Bone marrow (tissue), 2 donors: ENCODE data around the gene CDV3.

Experiments
- DNase-seq, 2 donors: peaks; one replicate each; lab custom pipeline; 2025; lab: John Stamatoyannopoulos, UW

Gene CDV3

DNA sequence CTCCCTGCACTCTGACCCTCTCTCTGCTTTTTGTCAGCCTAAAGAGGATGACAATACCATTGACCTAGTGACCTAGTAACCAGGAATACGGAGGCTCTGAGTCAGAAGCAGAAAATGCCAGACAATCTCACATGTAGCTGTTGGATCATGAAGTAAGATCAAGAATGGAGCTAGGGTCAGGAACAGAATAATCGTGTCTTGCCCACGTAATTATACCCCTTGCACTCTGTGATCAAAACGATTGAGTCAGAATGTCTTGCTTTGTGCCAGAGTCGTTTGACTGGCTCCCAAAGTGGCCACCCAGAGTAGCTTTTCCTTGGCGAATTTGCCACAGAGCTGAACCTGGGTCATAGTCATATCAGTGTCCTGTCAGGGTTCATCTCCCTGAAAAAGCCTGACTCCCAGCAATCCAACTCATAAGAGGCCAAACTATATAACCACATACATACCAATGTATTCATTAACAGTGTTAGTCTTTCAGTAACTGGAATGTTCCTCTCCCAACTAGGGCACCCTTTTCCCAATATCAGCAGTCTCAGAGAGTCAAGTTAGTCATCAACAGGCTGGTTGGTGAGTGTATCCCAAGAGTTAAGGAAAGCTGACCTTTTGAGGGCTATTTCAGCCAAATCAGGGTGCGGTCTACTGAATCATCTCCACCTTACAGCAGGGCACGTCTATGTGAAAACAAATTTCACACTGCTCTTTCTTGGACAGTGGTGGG, 5.0 kb upstream of the CDV3 start:
- no peak for DNase-seq

GRCh38 chr3:133570139-133570936, 3.1 kb upstream of the CDV3 start:
- DNase-seq, result no peak

DNA sequence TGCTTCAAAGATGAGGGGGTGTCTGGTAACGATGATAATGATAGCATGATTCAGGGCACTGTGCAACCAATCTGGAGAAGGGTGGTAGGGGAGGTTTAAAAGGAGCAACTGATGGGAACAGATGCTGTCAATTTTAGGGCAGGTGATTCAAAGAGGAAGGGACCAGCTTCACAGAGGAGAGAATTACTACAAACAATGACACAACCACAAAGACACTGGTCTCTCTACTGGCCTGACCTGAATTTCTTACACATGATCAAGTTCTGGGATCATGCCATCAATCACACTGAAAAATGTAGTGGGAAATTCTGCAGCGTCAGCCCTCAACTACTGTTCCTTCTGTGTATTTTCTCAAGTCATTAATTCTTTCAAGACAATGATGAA, 2.6 kb upstream of the CDV3 start:
- DNase-seq, result no peak

GRCh38 chr3:133572158-133573053, 1.1 kb upstream of the CDV3 start:
- no peak for DNase-seq

DNA sequence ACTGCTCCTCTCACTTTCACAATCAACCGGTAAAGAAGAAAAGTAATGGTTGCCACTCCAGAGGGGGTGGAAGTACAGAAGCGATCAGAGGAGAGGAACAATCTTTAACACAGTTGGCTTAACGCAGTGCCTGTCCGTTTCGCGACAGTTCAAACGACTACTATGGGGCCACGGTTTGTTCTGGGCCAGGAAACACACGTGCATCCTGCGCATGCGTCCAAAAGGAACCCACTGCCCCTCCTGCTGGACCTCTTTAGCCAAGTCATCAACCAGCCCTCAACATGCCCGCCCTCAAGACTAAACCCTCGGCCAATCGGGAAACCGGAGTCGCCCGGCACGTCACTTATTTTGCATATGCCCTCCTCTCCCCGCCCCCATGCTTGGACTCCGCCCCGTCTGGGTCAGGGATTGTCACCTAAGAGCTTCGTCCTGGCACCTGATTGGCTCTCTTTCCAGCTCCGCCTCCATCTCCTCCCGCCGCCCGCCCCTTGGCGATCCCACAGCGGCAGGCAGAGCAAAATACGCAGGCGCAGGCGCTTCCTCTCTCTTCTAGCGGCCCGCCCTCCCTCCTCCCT, 345 bp upstream of the CDV3 start:
- DNase-seq, result no peak

- no peak for DNase-seq
Measured at GRCh38 chr3:133574260-133574881, 885 bp downstream of the CDV3 start.

DNA sequence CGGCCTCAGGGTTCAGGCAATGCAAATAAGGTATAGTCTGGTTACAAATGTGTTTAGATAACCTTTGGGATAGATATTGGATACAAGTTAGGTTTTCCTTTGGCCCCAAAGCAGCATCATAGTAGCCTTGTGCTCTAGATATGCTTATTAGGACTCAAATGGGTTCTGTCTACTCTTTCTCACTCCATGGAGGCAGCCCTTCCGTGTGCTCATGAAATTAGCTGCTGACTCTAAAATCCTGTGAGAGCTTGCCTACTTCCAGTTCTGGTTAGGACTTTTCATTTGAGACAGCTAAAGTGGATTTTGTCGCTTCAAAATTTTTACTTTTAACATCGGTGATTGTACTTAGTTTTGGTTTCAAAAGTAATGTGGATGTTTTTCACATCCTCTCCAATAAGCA, 1.6 kb downstream of the CDV3 start:
- no peak for DNase-seq

DNA sequence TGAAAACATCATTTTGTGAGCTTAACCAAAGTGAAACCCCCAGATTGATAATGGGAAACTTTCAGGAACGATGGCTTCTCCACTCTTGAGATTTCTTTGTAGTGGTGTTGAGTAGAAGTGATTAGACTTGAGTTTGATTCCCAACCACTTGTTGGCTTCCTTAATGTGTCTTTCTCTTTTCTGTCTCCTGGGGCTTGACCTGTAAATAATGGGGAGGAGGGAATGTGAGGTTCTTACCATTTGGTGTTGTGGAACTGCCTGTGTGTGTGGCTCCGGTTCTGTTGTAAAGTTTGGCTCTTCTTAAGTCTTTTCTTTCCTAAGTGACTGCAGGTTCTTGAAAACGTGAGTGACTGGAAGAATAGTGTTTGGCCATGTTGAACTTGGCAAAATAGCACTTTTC, 2.7 kb downstream of the CDV3 start:
- no peak for DNase-seq

DNA sequence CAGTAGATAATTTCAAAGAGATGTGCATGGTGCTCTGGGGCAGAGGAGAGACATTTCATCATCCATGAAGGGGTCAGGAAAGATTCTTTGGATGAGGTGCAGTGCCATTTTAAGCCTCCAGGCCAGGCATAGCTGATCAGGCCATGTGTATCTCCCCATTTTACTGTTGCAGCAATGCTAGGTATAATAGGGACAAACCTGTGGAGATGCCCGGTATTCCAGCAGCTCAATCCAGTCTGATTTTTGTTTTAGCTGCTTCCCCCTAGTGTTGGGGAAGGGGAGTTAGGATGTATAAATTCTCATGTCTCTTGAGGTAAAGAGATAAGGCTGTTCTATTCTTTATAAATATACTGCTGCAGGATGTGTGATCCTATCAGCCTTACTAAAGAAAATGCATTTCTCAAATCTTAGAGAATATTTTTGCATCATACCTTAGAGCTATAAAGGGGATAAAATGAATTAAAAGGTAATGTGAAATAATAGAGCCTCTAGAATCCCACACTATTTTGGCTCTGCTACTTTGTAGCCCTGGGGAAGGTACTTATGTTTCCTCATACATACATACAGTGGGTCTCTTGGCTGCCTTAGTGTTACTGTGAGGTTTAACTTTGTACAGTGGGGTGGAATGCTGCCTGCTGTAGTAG, 5.2 kb downstream of the CDV3 start:
- no peak for DNase-seq

- no peak for DNase-seq
Measured at GRCh38 chr3:133583396-133583795, 9.9 kb downstream of the CDV3 start.

GRCh38 chr3:133588035-133588434, 14.5 kb downstream of the CDV3 start:
- no peak for DNase-seq

DNA sequence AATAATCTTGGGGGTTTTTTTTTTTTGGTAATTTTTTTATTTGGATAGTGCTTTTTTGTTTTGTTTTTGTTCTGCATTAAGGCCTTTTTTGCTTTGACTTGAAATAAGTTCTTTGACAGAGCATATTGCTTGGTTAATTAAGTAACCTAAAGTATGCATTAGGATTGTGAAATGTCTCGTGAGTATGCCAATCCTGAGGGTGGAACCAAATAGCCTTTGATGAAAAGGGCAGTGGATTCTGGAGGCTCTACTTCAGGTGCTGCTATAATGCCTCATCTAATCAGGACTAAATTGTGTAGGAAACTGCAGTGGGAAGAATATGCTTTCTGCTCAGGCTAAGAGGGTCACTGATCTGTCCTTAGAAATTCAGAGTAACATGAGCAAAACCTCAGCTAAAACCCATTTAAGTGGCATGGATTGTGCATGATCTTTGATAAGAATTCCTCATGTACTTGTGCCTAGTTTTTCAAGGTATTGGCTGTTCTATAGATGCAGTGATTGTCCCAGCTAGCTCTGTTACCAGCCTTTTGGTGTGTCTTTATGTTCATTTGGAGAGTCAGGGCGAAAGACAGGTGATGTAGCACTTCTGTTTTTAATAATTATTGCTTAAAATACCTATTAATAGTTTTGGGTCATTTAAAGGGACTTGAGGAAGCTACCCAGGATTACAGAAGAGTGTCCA, 15.4 kb downstream of the CDV3 start:
- no peak for DNase-seq

DNA sequence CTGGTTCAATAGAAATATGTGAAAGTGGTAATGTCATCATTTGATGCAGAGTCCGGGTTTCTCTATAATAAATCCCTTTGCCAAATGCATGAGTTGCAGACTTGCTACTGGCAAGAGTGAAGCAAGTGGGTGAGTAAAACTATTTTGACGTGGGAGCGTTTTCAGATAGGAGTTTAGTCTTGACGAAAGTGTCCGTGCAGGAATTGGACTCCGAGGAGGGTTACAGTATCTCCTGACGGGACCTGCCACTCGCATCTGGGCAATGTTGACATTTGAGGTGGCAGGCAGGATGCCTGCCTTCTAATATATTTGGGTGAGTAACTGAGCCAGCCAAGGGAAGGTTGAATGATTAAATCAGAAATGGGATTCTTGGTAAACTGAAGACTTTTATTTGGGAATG, 16.0 kb downstream of the CDV3 start:
- no peak for DNase-seq

GRCh38 chr3:133591271-133591742, 17.8 kb downstream of the CDV3 start:
- no peak for DNase-seq

GRCh38 chr3:133592843-133593242, 19.4 kb downstream of the CDV3 start:
- no peak for DNase-seq

GRCh38 chr3:133593243-133593642, 19.8 kb downstream of the CDV3 start:
- no peak for DNase-seq

DNA sequence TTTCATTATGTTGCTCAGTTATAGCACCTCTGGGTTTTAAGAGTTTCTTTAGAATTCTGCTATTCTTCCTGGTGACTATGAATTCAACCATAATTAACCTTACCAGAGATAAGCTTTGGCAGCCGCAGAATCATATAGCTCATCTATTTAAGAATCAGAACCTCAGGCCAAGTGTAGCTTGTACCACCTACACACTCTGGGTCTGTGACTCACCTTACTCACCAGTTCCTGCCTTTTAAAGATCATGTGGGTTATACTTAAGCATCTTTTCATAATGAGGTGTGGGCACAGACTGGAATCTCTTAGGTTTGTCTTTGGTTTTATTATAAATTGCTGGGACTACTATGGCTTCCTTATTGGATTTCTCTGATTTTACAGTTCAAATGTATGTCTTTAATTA, 21.9 kb downstream of the CDV3 start:
- no peak for DNase-seq

DNA sequence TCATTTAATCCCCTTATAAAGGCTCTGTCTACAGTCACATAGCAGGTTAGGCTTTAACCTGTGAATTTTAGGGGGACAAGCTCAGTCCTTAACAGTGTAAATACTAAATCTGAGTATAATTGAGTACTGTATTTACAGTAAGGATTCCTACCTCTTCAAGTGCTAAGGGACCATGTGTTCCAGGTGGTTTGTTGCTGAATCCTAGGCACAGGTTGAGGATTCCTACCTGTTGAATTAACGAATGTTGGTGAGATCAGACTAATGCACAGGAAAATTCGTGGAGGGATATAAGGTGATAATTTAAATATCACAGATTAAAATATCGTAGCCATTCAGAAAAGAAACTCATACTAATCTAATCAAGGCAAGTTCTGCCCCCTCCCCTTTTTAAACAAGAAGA, 24.9 kb downstream of the CDV3 start:
- no peak for DNase-seq

DNA sequence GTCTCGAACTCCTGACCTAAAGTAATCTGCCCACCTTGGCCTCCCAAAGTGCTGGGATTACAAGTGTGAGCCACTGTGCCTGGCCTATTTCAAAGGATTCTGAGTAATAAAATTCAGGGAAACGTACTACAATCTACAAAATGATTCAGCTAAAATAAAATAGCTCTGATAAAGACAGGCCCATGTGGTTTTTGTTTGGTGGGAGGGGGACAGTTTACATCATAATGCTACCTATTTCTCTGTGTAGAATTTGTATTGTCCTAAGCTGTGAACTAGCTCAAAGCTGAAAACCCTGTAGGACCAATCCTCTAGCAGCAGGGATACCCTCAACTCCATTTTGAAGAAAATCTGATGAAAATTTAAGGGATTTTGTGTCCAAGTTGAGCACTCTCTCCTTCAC, 25.8 kb downstream of the CDV3 start:
- no peak for DNase-seq

- DNase-seq, result no peak
Measured at GRCh38 chr3:133600572-133601081, 27.1 kb downstream of the CDV3 start.
